Measurements from ENCODE around the gene CFAP20DC.
A peak's percentile ranks its signal among the peaks of the same experiment; 100 is the strongest.
"Not testable (repeated sequence)": the region's sequence is repeated elsewhere in the genome, so short reads cannot be mapped to it uniquely, and the experiment has no call there.

Gene CFAP20DC

GRCh38 chr3:58962816-58963215 lies 87.0 kb downstream of the CFAP20DC start:
- no peak for DNase-seq (ENCODE audit: low read depth)

DNA sequence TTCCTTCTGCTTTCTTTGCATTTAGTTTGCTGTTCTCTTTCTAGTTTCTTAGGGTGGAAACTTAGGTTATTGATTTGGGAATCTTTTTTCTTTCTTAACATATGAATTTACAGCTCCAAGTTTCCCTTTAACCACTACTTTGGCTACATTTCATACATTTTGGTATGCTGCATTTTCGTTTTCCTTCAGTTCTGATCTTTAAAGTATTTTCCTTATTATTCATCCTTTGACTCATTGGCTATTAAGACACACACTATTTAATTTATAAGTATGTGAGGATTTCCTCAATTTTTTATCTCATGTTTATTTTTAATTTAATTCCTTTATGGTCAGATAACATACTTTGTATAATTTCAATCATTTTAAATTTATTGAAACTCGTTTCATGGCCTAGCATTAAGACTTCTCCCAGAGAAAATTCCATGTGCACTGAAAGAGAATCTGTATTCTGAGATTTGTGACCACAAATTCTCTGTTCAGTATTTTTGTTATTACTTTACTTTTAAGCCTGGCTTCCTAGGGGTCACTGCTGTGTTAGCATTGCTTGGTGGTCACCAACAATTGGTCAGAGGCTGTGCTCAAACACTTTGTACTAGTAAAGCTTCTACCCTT lies 87.7 kb downstream of the CFAP20DC start:
- no peak for DNase-seq (ENCODE audit: low read depth)

DNA sequence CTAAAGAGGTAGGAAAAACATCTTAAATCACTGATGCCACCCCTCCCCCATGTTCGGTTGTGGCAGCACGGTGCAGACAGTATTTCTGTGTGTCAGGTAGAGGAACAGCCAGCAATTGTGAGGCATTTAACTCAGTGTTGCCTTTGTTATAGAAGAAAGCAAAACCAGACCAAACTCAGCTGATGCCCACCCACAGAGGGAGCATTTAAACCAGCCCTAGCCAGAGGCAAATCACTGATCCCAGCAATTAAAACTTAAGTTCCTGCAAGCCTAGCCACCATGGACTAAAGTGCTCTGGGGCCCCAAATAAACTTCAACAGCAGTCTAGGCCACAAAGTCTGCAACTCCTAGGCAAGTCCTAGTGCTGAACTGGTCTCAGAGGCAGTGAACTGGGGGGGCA lies 94.5 kb downstream of the CFAP20DC start:
- DNase-seq (ENCODE audit: low read depth): no peak

DNA sequence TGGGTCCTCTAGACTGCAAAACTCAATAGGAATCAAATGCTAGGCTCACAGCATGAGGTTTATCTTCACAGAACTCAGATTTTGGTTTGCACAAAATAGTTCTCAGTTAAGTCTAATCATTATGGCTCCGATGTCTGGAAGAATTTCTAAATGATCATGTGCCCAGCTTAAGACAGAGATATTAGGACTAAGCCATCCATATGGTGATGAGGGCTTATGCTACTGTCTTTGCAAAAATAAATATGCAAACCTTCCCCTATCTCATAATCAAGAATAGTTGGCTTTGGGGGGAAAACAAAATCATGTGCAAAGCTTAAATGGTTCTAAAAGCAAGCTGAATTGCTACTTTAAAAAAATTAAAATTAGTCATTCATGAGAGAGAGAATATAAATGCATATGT lies 96.5 kb downstream of the CFAP20DC start:
- DNase-seq (ENCODE audit: low read depth): no peak

DNA sequence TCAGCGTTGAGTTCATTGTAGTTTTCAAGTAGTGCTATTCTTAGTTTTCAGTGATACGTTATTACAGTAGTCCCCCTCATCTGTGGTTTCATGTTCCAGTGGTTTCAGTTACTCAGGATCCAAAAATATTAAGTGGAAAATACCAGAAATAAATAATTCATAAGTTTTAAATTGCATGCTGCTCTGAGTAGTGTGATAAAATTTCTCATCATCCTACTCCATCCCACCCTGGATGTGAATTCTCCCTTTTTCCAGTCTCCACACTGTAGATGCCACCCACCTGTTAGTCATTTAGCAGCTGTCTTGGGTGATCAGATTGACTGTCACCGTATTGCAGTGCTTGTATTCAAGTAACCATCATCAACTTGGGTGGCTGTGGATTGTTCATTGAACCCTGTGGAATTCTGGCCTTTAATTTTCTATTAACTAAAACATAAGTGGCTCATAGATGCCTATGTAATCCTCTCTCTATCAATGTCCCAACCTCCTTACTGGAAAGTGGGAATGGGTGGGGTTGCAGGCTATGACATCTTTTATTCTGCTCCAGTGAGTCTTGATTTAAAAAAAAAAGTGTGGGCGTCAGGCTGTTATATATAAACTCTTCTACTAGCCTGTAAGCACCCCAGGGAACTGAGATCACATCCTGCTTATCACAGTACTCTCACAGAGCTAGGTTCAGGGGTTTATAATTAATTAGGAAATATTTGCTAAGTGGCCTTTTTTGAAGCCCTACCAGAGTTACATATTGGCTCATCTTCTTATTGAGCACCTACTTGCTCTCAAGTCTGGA lies 97.5 kb downstream of the CFAP20DC start:
- DNase-seq (ENCODE audit: low read depth): no peak

DNA sequence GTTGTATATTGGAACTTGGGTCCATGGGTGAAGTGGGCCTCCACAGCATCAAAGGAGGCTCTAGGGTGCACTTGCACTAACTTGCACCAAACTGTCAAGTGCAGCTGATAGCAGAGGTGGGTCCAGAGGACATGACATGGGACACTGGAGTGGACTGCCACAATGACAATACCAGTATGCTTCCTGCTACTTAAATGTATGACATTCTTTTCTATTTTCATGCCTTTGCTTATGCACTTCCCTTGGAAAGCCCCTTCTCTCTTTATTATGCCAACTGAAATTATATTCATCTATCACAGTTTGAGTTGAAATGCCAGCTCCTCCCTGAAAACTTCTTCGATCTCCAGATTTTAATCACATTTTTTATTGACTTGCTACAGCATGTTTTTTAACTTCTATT lies 101.8 kb downstream of the CFAP20DC start:
- no peak for DNase-seq (ENCODE audit: low read depth)

DNA sequence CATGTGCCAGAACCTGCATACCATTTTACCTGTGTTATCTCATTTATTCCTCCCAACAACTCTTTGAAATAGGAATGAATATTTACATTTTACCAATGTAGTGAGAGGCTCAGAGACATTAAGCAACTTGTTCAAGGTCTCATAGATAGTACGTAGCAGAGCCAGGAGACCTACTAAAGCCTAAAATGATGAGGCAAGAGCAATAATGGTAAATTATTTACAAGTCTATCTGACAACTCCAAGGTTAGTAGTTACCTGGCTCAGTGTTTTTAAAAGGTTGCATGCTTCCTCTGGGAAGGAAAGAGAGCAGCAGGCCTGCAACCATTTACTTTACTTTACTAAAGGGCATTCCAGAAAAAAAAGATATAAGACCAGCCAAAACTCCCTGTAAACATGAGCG lies 103.0 kb downstream of the CFAP20DC start:
- DNase-seq (ENCODE audit: low read depth): no peak

DNA sequence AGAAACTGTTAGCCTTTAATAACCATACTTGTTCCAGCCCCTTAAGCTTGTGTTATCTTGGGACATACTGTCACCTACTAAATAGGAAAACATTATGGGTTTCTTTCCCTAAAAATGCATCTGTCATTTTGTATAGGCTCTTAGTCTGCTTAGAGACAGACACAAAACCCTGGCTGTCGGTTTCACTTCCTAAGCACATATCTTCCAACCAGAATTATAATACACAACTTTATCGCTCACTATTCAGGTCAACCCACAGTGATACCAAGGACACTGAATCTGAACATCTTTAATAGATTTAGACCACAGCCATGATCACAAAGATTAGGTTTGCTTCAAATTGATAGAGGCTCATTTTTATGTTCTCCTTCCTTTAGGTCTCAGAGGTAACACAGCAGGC lies 111.8 kb downstream of the CFAP20DC start:
- DNase-seq (ENCODE audit: low read depth): no peak

GRCh38 chr3:58924578-58924977 lies 125.2 kb downstream of the CFAP20DC start:
- DNase-seq (ENCODE audit: low read depth): no peak

GRCh38 chr3:58900386-58900785 lies 149.4 kb downstream of the CFAP20DC start:
- no peak for DNase-seq (ENCODE audit: low read depth)

DNA sequence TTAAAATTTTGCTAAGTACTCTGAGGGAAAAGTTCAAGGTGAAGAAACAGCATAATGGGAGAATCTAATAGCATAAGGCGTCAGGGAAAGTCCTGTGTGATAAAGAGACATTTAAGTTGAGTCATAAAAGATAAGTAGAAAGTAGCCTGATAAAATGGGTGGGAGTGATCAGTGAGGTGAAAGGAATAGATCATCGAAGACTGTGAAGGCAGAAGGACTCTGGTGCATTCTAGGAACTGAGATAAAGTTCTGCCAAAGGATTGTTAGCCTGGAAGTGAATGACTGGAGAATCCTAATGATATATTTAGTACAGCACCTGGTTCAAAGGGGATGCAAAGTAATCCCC lies 149.9 kb downstream of the CFAP20DC start:
- DNase-seq (ENCODE audit: low read depth): no peak

DNA sequence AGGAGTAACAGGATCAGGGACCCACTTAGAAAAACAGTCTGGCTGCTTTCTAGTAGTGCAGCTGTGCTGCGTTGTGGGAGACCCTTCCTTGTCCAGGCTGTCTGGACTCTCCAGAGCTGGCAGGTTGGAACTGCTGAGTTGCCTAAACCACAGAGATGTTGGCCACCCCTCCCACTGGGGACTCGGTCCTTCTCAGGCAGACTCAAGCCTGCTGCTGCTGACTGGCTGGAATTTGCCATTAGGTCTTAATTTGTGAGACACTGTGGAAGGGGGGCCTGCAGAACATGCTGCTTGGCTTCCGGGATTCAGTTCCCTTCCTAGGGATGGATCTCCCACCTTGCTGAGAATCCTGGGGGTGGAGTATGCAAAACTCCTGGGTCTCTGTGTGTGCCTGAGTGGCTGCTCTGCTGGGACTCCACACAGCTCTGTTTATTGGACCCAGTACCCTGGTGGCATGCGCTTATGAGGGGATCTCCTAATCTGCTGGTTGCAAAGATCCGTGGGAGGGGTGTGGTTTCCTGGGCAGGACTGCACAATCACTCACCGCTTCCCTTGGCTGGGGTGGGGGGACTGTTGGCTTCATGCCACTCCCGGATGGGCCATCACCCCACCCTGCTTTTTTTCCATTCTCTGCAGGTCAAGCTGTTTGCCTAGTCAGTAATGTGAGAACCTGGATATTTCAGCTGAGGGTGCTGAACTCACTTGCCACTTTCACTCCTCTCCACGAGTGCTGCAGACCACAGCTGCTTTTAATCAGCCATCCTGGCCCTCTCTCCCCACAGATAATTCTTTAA lies 150.5 kb downstream of the CFAP20DC start:
- peak; percentile 5 for DNase-seq (ENCODE audit: low read depth)

GRCh38 chr3:58898513-58898912 lies 151.3 kb downstream of the CFAP20DC start:
- DNase-seq (ENCODE audit: low read depth): no peak

GRCh38 chr3:58897646-58898045 lies 152.2 kb downstream of the CFAP20DC start:
- no peak for DNase-seq (ENCODE audit: low read depth)

DNA sequence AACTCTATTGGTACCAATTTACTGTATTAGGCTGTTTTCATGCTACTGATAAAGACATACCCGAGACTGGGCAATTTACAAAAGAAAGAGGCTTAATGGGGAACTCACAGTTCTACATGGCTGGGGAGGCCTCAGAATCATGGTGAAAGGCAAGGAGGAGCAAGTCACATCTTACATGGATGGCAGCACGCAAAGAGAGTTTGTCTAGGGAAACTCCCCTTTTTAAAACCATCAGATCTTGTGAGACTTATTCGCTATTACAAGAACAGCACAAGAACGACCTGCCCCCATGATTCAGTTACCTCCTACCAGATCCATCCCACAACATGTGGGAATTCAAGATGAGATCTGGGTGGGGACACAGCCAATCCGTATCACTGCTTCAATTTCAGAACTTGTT lies 154.1 kb downstream of the CFAP20DC start:
- DNase-seq (ENCODE audit: low read depth): not testable (repeated sequence)

GRCh38 chr3:58892526-58892925 lies 157.3 kb downstream of the CFAP20DC start:
- DNase-seq (ENCODE audit: low read depth): not testable (repeated sequence)

- DNase-seq (ENCODE audit: low read depth): no peak
These were observed 161.7 kb downstream of the CFAP20DC start for GRCh38 chr3:58888087-58888486.

DNA sequence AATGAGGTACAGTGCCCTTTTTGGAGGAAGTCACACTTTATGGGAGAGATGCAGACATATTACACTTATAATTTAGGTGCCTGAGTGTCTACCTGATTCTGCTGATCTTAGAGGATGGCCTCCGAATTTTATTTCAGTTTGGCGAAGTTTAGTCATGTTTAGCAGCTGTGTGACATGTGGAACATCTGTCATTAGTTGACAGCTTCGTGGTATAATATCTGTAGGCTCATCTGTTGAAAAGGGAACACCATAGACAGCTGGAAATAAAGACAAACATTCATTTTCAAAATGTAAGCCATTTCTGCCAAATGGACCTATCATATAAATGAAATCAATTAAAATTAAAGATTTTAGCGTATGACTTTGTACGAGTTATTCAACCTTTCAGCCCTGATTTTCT lies 165.4 kb downstream of the CFAP20DC start:
- DNase-seq (ENCODE audit: low read depth): no peak

- no peak for DNase-seq (ENCODE audit: low read depth)
These were observed 169.6 kb downstream of the CFAP20DC start for GRCh38 chr3:58880182-58880581.

GRCh38 chr3:58874795-58875194 lies 175.0 kb downstream of the CFAP20DC start:
- no peak for DNase-seq (ENCODE audit: low read depth)

- no peak for DNase-seq (ENCODE audit: low read depth)
These were observed 175.5 kb downstream of the CFAP20DC start for GRCh38 chr3:58874248-58874741.

GRCh38 chr3:58868097-58868779 lies 181.6 kb downstream of the CFAP20DC start:
- no peak for DNase-seq (ENCODE audit: low read depth)
